GM12892 (cell line): ENCODE results near the gene PDE6B.
"Not testable (repeated sequence)": the region's sequence is repeated elsewhere in the genome, so short reads cannot be mapped to it uniquely, and the experiment has no call there.

ENCODE experiments used
- DNase-seq: peaks from one replicate; pipeline ENCODE4 v3.0.0; 2011; ENCODE audit not compliant: insufficient read length
- FAIRE-seq: peaks from 2 replicates; lab custom pipeline; 2011; peaks lifted over from hg19 to GRCh38; lab: Jason Lieb, UNC
- POLR2A ChIP-seq: IDR thresholded peaks from 2 replicates; pipeline ENCODE4 v1.6.1; 2011; ENCODE audit warnings: low read depth, low read length, control low read depth
- POLR2AphosphoS5 ChIP-seq: IDR thresholded peaks from 2 replicates; pipeline ENCODE4 v1.6.1; 2011; ENCODE audit warnings: low read depth, low read length, control low read depth
- TAF1 ChIP-seq: IDR thresholded peaks from 2 replicates; pipeline ENCODE4 v1.6.1; 2011; ENCODE audit warnings: low read depth, mild to moderate bottlenecking, control low read depth, low read length, borderline replicate concordance

Gene PDE6B

DNA sequence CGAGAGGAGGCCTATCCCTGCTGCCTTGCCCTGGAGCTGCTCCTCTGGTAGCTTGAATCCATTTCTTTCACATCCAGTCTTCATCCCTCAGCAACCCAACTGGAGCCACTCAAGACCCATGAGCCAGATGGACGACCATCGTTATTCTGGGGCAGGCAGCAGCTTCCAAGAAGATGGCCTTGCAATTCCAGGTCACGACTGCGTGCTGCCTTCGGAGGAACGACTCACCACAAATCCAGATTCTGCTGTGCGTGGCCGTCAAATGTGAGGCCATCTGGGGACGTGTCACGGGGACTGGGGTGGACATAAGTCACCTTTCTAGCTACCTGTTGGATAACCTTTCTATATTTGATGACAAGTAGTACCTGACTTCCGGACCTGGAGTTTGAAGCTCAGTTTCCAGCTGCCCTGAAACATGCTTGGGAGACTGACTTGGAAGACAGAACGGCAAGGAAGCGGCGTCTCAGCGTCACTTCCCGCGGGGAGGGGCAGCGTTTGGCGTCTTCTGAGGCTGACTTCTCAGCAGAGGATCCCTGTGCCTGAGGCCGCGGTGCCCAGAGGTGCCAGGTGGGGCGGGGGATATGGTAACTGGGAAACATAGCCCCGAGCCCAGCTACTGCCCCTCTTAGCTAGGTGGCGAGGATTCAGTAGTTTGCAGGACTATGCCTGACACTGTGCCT, 37.6 kb upstream of the PDE6B start:
- TF ChIP-seq POLR2AphosphoS5, result no peak
- no peak for TF ChIP-seq TAF1
- no peak for TF ChIP-seq POLR2A
- FAIRE-seq (no peak), DNase-seq (no peak)

GRCh38 chr4:588351-588849, 37.0 kb upstream of the PDE6B start:
- TF ChIP-seq TAF1 (no peak), POLR2A (no peak), POLR2AphosphoS5 (no peak)
- DNase-seq (no peak), FAIRE-seq (no peak)

- DNase-seq (no peak), FAIRE-seq (no peak)
- no peak for TF ChIP-seq POLR2AphosphoS5
- TF ChIP-seq TAF1, result no peak
- no peak for TF ChIP-seq POLR2A
Measured at GRCh38 chr4:589219-589963, 36.0 kb upstream of the PDE6B start.

GRCh38 chr4:590313-590841, 35.0 kb upstream of the PDE6B start:
- no peak for FAIRE-seq
- DNase-seq, result no peak
- TF ChIP-seq POLR2A (no peak), TAF1 (no peak), POLR2AphosphoS5 (no peak)

- not testable (repeated sequence) for DNase-seq, FAIRE-seq
Measured at GRCh38 chr4:592178-592577, 33.2 kb upstream of the PDE6B start.

DNA sequence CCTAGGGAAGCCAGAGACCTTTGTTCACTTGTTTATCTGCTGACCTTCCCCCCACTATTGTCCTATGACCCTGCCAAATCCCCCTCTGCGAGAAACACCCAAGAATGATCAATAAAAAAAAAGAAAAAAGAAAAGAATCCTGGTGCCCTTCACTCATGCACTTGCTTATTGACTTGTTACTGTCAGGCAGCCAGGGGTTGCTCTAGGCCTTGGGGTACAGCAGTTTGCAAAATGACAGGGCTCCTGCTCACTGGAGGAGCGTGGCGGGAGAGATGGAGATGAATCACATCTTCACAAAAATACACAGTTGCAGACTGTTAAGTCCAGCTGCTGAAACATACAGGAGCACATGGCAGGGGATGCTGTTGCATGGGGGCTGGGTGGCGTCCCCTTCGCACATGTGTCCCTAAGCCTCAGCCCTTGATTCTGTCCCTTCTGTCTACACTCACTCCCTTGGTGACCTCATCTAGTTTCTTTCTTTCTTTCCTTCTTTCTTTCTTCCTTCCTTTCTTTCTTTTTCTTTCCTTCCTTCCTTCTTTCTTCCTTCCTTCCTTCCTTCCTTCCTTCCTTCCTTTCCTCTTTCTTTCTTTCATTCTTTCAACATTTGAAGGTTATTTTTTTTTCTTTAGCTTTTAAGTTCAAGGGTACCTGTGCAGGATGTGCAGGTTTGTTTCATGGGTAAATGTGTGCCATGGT, 32.4 kb upstream of the PDE6B start:
- DNase-seq, result no peak
- no peak for FAIRE-seq
- TF ChIP-seq TAF1, result no peak
- TF ChIP-seq POLR2AphosphoS5, result no peak
- TF ChIP-seq POLR2A, result no peak

- DNase-seq (no peak), FAIRE-seq (no peak)
- TF ChIP-seq TAF1 (no peak), POLR2AphosphoS5 (no peak), POLR2A (no peak)
Measured at GRCh38 chr4:598925-599324, 26.4 kb upstream of the PDE6B start.

- FAIRE-seq (no peak), DNase-seq (no peak)
- TF ChIP-seq POLR2A (no peak), TAF1 (no peak), POLR2AphosphoS5 (no peak)
Measured at GRCh38 chr4:600166-600565, 25.2 kb upstream of the PDE6B start.

GRCh38 chr4:600850-601515, 24.4 kb upstream of the PDE6B start:
- FAIRE-seq (no peak), DNase-seq (no peak)
- TF ChIP-seq POLR2A, result no peak
- no peak for TF ChIP-seq TAF1

DNA sequence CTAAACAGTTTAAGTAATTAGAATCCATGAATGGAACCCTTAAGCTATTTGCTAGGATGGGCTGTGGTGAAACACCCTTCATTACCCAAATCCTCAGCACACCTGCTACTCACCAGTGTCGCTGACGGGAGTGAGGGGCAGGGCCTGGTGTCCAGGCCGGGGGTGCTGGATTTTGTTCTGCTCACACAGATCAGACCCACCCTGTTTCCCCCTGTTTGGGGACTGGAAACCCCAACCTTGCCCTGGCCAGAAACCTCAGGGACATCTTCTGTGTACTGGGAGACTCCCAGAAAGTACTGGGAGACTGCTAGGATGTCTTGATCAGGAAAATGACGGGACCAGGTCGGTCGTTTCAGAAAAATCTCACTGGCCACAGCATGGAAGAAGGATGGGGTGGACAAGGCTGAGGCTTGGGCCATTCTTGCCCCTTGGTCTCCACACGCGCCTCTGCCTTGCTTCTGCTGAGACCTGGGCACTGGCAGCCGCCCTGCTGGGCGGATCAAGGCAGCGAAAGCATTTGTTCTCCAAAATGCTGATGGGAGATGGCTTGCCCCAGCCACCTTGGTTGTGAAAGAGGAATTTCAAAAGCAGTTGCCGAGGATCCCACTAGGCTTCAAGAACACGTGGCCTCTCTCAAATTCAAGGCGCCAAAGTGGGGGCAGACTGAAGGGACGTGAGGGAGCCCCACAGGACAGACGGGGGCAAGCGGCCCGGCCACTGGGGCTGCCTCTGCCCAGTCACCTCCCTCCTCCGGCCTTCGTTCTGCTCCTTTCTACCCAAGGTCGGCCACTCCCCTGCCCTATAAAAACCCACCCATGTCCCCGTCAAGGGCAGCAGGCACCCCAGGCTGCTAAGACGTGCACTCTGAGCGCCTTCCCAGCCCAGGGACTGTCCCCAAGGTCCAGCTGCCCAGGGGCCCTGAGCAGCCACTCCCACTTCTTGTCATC, 23.5 kb upstream of the PDE6B start:
- TF ChIP-seq TAF1 (no peak), POLR2AphosphoS5 (no peak), POLR2A (no peak)
- DNase-seq (no peak), FAIRE-seq (no peak)
